ENCODE results near the gene PRDX2.

The PRDX2 gene

GRCh38 chr19:12751635-12752034 lies 50.0 kb downstream of the PRDX2 start, which contains the start of gene BEST2:
TSS of gene BEST2 (plus strand) at chr19:12751791. CDS start at chr19:12752593, 802 bp downstream.
- DNase-seq, result no peak

GRCh38 chr19:12750851-12751250 lies 50.7 kb downstream of the PRDX2 start:
- no peak for DNase-seq

GRCh38 chr19:12749938-12750521 lies 51.6 kb downstream of the PRDX2 start:
- no peak for DNase-seq

GRCh38 chr19:12748489-12748888 lies 53.1 kb downstream of the PRDX2 start:
- DNase-seq, result no peak

All from T-helper 1 cell (primary cell).